ENCODE data around the gene ZNF385B. TPM values are rescaled to one million over a fixed set of nuclear protein-coding genes. Genes with fewer than 3 reads are reported as not detected.

Gene ZNF385B
- total RNA-seq, 6 experiments from 2014 or later, result 0.08 to 0.26 (median 0.22) TPM; not detected in 1

GRCh38 chr2:179622112-179622511 is 239.3 kb downstream of the ZNF385B start:
- Mint-ChIP-seq H3K4me3 (no peak overlapping the region), H3K27me3 (ENCODE audit: insufficient read depth) (no peaks in the 10 kb centered on the region; the same call in 1 of the 2 replicates), H3K4me1 (ENCODE audit: low read depth) (peaks cover 32% of the 10 kb centered on the region), H3K9me3 (no peaks in the 10 kb centered on the region), H3K36me3 (ENCODE audit: low read depth) (peaks cover 5% of the 10 kb centered on the region; the same call in 1 of the 2 replicates), H3K27ac (peak overlapping the region; percentile 4; the same call in 1 of the 2 replicates)
- TF ChIP-seq CTCF (IDR thresholded peaks at IDR 0.05), result no peak
- DNase-seq, result peak; percentile 26

- Mint-ChIP-seq H3K4me3 (no peak overlapping the region), H3K27me3 (ENCODE audit: insufficient read depth) (no peaks in the 10 kb centered on the region; the same call in 1 of the 2 replicates), H3K4me1 (ENCODE audit: low read depth) (peaks cover 34% of the 10 kb centered on the region), H3K36me3 (ENCODE audit: low read depth) (peaks cover 5% of the 10 kb centered on the region; the same call in 1 of the 2 replicates), H3K9me3 (no peaks in the 10 kb centered on the region), H3K27ac (no peak overlapping the region)
- TF ChIP-seq CTCF (IDR thresholded peaks at IDR 0.05), result no peak
- no peak for DNase-seq
These were observed 241.4 kb downstream of the ZNF385B start for GRCh38 chr2:179619947-179620467.

GRCh38 chr2:179614121-179614520 is 247.3 kb downstream of the ZNF385B start:
- peak; percentile 13 for DNase-seq
- TF ChIP-seq CTCF (IDR thresholded peaks at IDR 0.05), result no peak
- H3K36me3 Mint-ChIP-seq (ENCODE audit: low read depth), result no peaks in the 10 kb centered on the region
- H3K4me1 Mint-ChIP-seq (ENCODE audit: low read depth), result peaks cover 42% of the 10 kb centered on the region
- no peaks in the 10 kb centered on the region for H3K9me3 Mint-ChIP-seq
- peak overlapping the region; percentile 71 for H3K27ac Mint-ChIP-seq
- H3K4me3 Mint-ChIP-seq, result peak overlapping the region; percentile 81
- no peaks in the 10 kb centered on the region for H3K27me3 Mint-ChIP-seq (ENCODE audit: insufficient read depth)

GRCh38 chr2:179613701-179614100 is 247.7 kb downstream of the ZNF385B start:
- Mint-ChIP-seq H3K27me3 (ENCODE audit: insufficient read depth) (no peaks in the 10 kb centered on the region), H3K36me3 (ENCODE audit: low read depth) (no peaks in the 10 kb centered on the region), H3K27ac (peak overlapping the region; percentile 71), H3K4me3 (peak overlapping the region; percentile 81), H3K4me1 (ENCODE audit: low read depth) (peaks cover 45% of the 10 kb centered on the region), H3K9me3 (no peaks in the 10 kb centered on the region)
- no peak for TF ChIP-seq CTCF (IDR thresholded peaks at IDR 0.05)
- DNase-seq, result peak; percentile 53

- no peaks in the 10 kb centered on the region for H3K9me3 Mint-ChIP-seq
- no peak for DNase-seq
- no peaks in the 10 kb centered on the region for H3K27me3 Mint-ChIP-seq (ENCODE audit: insufficient read depth)
- peak overlapping the region; percentile 71 for H3K27ac Mint-ChIP-seq
- peak overlapping the region; percentile 81 for H3K4me3 Mint-ChIP-seq
- peaks cover 50% of the 10 kb centered on the region for H3K4me1 Mint-ChIP-seq (ENCODE audit: low read depth)
- TF ChIP-seq CTCF (IDR thresholded peaks at IDR 0.05), result no peak
- H3K36me3 Mint-ChIP-seq (ENCODE audit: low read depth), result no peaks in the 10 kb centered on the region
These were observed 248.1 kb downstream of the ZNF385B start for GRCh38 chr2:179613299-179613651.
